GM19240 (cell line): ENCODE data around the gene MPV17L2.

Experiments used
- DNase-seq: peaks from one replicate; pipeline ENCODE4 v3.0.0; 2011; ENCODE audit warnings: low spot score; ENCODE audit not compliant: insufficient read length

The MPV17L2 gene

GRCh38 chr19:18233224-18233825 is 40.3 kb downstream of the MPV17L2 start:
- peak; percentile 47 for DNase-seq

GRCh38 chr19:18234194-18234593 is 41.2 kb downstream of the MPV17L2 start:
- no peak for DNase-seq

GRCh38 chr19:18239303-18239702 is 46.3 kb downstream of the MPV17L2 start:
- DNase-seq: no peak

GRCh38 chr19:18245297-18245696 is 52.3 kb downstream of the MPV17L2 start:
- no peak for DNase-seq
